Hepatocyte (in vitro differentiated cells): ENCODE measurements around the gene CD44.

Experiments
- CTCF ChIP-seq: fragments of 200-600 bp; sonication (generic); IDR thresholded peaks from 2 replicates; pipeline ENCODE4 v1.5.1; 2016; ENCODE audit warnings: antibody characterized with exemption, mild to moderate bottlenecking; ENCODE audit not compliant: poor library complexity
- EZH2 ChIP-seq: fragments of 200-600 bp; sonication (generic); IDR thresholded peaks from 2 replicates; pipeline ENCODE4 v1.6.1; 2016; ENCODE audit warnings: antibody characterized with exemption, mild to moderate bottlenecking, borderline replicate concordance
- EZH2phosphoT487 ChIP-seq: fragments of 200-600 bp; sonication (generic); IDR thresholded peaks from one replicate; pipeline ENCODE4 v1.6.1; 2018; ENCODE audit warnings: antibody characterized with exemption, mild to moderate bottlenecking, low read depth, moderate library complexity; ENCODE audit not compliant: unreplicated experiment, severe bottlenecking

- TF ChIP-seq CTCF = peak; percentile 26
- no peak for TF ChIP-seq EZH2
- no peak for TF ChIP-seq EZH2phosphoT487
Observed at GRCh38 chr11:35142481-35143075, 3.6 kb downstream of the CD44 start.
